ENCODE data around the gene COPRS.

DNA sequence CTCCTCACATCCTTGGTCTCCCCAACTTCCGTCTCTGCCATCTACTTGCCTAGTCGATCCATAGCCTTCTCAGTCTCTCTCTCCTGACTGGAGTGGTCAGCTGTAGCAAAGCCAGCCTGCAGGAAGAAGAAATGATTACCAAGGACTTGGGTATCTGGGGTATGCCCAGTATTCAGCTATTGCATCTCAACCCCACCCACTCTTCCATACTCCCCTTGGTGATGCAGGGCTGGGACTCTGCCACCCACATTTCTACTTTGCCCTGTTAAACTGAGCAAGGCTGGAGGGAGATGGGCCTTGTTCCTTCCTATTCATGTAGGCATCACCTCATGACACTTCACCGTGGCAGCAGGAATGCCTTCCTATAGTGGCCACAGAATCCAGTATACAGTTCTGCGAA, 2.3 kb downstream of the COPRS start:
- TF ChIP-seq, protein P1, sequence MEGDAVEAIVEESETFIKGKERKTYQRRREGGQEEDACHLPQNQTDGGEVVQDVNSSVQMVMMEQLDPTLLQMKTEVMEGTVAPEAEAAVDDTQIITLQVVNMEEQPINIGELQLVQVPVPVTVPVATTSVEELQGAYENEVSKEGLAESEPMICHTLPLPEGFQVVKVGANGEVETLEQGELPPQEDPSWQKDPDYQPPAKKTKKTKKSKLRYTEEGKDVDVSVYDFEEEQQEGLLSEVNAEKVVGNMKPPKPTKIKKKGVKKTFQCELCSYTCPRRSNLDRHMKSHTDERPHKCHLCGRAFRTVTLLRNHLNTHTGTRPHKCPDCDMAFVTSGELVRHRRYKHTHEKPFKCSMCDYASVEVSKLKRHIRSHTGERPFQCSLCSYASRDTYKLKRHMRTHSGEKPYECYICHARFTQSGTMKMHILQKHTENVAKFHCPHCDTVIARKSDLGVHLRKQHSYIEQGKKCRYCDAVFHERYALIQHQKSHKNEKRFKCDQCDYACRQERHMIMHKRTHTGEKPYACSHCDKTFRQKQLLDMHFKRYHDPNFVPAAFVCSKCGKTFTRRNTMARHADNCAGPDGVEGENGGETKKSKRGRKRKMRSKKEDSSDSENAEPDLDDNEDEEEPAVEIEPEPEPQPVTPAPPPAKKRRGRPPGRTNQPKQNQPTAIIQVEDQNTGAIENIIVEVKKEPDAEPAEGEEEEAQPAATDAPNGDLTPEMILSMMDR (IDR thresholded peaks at IDR 0.05), result no peak
- no peak for TF ChIP-seq POLR2A (IDR thresholded peaks at IDR 0.05)

Measured in body of pancreas (tissue), 4 donors.